Endothelial cell of hepatic sinusoid (primary cell): ENCODE measurements around the gene CCDC38.

Experiments used
- in situ Hi-C: cut with HindIII; loops from 2 replicates; pipeline ENCODE4 v1.10.0; 2017; ENCODE audit warnings: low sequenced_read_pairs

CCDC38 gene

DNA sequence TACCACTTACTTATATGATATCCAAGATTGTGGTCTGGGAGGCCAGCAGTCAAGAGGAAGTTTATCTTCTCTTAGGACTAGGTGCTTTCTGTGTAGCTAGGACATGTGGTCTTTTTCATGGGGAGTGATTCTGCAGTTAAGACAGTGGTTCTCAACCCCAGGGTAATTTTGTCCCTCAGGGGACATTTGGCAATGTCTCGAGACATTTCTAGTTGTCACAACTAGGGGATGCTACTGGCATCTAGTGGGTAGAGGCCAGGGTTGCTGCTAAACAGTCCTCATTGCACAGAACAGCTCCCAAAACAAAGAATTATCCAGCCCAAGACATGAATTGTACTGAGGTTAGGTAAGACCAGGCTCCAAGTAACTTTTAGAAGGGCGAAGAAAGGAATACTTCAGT is 20.7 kb upstream of the CCDC38 start:
- in situ Hi-C loops, result no loop called here

DNA sequence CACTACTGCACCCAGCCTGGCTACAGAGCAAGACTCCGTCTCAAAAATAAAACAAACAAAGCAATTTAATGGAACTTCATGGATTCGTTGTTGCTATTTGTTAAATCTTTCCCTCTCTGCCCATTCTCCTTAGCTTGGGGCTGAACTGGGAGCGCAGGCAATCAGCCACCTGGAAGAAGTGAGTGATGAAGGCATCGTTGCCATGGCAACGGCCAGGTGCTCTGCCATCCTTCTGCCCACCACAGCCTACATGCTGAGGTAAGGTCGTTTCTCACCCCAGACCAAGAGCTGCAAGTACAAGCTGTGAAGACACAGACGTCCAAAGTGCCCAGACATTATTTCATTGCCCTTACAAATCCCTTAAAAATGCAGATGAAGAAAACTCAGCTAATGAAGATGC is 19.8 kb upstream of the CCDC38 start:
- in situ Hi-C loops, result no loop called here

DNA sequence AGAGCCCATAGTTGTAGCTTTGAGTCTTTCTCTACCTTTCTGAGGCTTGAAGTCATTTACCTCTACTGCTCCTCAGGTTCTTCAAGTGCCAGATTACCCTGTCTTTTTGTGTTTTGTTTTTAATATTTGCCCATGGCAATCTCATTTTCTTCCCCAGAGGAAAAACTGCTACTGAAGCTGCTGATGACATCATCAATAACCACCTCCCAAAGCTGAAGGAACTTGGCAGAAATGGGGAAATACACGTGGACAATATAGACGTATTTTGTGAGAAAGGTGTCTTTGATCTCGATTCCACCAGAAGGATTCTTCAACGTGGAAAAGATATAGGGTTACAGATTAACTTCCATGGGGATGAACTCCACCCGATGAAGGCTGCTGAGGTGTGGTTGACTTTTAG is 17.8 kb upstream of the CCDC38 start:
- in situ Hi-C loops, result no loop called here

DNA sequence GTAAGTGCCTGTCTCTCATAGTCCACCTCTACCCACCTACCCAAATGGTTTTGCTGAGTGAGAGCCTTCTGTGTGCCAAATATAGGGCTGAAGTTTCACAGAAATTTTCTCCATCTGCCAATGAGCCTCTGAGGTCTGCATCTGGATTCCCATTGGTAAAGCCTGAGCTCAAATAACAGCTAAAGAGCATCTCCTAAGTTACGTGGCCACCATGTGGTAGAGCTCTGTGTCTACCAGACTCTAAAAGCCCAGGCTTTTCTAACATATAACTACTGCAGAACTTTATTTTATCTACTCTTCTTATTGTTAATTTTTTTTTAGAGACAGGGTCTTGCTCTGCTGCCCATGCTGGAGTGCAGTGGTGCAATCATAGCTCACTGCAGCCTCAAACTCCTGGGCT is 16.7 kb upstream of the CCDC38 start:
- in situ Hi-C loops, result loop anchor here (5.0 kb wide), 1 partner anchor 62 kb away; no protein-coding TSS in a partner anchor

DNA sequence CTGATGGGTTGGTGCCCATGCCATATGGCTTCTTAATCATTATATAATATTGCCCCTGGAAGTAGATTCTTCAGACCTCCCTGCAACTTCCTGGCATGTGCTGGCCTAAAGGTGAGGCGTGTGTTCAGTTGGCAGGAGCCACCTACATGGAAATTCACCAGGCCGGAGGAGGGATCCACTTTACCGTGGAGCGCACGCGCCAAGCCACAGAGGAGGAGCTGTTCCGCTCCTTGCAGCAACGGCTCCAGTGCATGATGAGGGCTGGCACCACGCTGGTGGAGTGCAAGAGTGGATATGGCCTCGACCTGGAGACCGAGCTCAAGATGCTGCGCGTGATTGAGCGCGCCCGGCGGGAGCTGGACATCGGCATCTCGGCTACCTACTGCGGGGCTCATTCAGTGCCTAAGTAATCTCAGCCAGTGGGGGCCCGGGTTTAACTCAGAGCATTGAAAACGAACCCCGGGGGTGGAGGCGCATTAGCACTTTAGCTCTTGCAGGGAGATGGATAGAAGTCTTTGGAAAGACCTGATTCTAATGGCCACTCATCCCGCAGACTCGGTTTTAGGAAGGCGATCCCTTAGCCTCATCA is 14.2 kb upstream of the CCDC38 start:
- in situ Hi-C loops, result loop anchor here (5.0 kb wide), 1 partner anchor 59 kb away; no protein-coding TSS in a partner anchor

DNA sequence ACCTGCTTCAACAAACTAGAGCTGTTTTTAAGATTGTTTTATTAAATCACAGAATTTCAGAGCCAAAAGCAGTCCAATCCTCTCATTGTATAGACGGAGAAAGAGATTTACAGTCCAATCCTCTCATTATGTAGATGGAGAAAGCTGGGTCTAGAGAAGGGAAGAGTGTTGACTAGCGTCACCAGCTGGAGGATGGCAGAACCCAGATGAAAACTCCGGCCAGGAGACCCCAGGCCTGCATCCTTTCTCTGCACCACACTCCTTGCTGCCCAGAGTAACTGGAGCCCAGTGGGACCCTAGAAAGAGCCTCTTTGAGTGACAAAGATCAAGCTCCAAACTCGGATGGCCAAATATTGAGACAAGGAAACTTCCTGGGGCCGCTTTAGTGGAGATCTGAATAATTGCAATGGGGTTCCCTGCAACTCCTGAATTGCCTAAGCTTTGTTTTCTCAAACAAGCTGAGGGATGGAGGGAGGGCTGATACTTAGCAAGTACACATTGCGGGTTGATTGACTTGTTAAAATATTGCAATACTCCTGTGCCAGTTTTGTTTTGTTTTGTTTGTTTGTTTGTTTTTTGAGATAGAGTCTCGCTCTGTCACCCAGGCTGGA is 13.2 kb upstream of the CCDC38 start:
- in situ Hi-C loops, result loop anchor here (5.0 kb wide), 1 partner anchor 58 kb away; no protein-coding TSS in a partner anchor

DNA sequence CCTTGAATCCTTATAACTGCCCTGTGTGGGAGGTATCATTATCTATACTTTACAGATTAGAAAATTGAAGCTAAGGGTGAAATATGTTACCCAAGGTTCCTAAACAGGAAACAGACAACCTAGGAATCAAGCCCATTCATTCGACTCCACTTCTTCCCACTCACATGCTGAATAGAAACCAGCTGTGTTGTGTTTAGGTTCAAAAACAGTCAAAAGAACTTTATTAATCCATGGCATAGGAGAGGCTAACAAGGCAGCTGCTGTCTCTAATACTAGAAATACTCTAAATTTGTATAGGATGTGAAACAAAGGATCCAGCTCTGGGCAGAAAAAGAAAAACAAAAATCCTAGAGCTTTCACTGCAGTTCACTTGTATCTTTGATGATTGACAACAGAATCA is 10.6 kb upstream of the CCDC38 start:
- in situ Hi-C loops, result no loop called here

DNA sequence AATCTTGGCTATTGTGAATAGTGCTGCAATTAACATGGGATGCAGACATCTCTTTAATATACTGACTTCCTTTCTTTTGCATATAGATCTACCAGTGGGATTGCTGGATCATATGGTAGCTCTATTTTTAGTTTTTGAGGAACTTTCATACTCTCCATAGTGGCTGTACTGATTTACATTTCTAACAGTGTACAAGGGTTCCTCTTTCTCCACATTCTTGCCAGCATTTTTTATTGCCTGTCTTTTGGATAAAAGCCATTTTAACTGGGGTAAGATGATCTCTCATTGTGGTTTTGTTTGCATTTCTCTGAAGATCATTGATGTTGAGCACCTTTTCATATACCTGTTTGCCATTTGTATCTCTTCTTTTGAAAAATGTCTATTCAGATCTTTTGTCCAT is 9.1 kb upstream of the CCDC38 start:
- in situ Hi-C loops, result no loop called here

DNA sequence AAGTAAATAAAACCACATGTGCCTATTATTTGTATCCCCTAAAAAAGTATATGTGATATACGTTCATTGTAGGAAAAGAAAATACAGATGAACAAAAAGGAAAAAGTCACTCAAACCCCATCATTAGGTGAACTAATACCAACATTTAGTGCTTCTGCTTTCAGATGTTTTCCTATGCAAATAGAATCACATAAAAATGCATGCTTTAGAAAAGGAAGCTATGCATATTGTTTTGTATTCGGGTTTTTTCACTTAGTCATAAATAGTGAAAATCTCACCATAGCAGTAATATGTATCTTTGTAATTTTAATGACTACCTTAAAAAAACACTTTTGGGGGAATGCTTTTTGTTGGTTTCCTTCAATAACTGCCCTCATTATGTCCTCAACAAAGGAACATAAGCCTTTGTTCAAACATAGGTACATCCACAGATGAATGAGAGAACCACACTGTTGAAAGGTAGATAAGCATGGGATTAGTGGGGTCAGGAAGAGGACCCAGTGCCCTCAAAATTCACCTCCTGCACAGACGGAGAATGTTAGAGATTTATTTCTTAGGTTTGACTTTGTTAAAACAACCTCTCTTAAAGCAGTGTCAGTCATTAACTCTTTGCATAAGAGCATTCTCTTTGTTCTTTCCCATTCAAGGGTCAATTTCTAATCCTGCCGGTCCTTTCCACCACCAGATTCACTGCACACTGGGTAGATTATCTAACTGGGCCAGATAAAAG is 7.2 kb upstream of the CCDC38 start:
- in situ Hi-C loops, result no loop called here

DNA sequence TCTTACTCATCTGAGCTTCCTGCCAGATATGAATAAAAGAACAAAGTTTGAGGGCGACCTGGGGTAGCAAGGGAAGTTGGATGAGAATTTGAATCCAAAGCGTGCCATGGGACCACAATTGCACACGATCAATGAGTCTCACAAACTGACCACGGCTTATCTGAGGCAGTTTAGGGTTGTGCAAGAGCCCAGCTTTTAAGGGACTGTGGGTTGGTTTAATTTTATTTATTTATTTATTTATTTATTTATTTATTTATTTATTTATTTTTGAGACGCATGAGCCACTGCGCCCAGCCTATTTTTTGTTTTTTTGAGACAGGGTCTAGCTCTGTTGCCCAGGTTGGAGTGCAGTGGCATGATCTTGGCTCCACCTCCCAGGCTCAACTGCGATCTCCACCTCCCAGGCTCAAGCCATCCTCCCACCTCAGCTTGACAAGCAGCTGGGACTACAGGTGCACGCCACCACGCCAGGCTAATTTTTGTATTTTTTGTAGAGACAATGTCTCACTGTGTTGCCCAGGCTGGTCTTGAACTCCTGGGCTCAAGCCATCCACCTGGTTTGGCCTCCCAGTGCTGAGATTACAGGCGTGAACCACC is 1.8 kb upstream of the CCDC38 start:
- in situ Hi-C loops, result loop anchor here (5.0 kb wide), 1 partner anchor 87 kb away; the partner anchor contains the start of gene SNRPF

DNA sequence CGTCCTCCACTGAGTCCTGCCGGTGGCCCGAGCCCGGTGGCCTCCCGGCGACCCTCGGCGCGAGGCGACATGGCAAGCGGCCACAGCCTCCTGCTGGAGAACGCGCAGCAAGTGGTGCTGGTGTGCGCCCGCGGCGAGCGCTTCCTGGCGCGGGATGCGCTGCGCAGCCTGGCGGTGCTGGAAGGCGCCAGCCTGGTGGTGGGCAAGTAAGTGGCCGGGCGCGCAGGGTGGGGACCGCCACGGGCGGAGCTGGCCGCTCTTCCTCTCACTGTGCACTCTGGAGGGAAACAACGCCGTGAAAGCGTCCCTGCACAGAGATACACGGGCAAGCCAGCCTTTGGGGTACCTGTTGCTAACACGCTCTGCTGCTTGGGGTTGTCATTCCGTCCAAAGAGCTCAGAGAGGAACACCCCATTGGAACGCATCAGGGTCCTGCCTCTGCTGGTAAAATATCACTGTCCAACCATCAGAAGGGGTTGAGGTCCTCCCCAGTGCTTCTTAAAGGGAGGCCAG is 972 bp upstream of the CCDC38 start, which contains the start of gene AMDHD1:
AMDHD1 (plus strand) TSS at position 2 of the 513 bp plus-strand sequence; CDS start at position 70, 68 bp downstream.
- in situ Hi-C loops, result loop anchor here (5.0 kb wide), 1 partner anchor 86 kb away; the partner anchor contains the start of gene SNRPF

DNA sequence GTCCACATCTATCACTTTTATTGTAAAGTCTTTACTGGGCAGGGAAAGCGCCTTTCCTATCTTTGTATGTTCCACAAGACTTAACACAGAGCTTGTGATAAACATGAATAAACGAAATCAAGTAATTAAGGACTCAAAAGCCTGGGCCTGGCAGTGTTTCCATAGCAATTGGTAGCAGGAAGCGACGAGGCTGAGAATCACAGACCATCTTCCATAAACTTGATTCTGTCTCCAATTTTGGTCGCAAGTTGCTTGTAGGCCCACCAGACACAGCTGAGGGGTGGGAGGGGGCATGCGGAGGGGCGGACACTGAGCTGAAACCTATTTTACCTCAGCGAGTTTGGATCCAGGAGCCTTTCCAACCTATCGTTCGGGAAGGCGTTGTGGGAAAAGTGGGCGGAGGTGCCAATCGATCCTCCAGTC is 302 bp downstream of the CCDC38 start:
- in situ Hi-C loops, result loop anchor here (5.0 kb wide), 1 partner anchor 85 kb away; the partner anchor contains the start of gene SNRPF

DNA sequence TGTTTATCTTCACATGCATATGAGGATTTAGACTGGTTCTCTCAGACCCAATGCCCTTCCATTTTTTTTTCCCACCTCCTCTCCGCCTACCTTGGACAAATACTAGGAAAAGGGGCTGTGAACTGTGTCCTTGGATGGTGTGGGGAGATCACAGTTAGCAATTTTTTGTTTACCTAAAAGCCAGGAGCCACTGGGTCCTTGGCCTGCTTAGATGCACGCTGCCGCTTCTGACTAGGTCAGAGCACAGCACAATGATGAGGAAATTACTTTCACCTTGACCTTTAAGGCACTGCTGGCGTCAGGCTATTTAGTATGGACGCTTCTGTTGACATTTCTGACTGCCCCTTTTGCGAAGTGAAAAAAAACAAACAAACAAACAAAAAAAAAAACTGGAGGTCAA is 1.9 kb downstream of the CCDC38 start:
- in situ Hi-C loops, result loop anchor here (5.0 kb wide), 1 partner anchor 83 kb away; the partner anchor contains the start of gene SNRPF

DNA sequence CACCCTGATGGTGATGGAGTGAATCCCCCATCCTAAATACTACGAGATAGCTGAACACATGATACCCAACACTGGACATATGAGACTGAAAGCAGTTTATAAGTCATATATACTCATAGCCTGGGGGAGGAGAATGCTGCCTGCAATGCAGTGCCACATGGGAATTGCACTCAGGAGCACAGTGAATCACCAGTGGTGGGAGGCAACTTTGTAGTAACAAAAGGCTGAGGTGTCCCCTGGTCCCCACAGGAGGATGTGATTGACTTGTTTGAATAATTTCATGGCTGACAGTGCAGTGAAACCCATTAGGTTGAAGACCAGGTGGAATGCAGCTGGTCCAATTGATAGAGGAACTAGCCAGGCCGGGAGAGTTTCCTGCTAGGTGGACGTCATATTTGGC is 20.2 kb downstream of the CCDC38 start:
- in situ Hi-C loops, result no loop called here

DNA sequence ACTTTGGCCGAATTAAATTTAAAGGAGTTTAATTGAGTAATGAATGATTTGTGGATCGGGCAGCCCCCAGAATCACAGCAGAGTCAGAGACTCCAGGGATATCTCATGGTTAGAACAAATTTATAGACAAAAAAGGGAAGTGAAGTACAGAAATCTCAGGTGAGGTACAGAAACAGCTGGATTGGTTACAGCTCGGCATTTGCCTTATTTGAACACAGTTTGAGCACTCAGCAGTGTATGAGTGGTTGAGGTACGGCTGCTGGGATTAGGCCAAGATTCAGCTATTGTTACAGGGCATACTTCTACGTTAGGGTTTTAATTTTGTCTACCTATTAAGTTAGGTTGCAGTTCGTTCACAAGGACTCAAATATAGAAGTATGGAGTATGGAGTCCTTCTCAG is 23.3 kb downstream of the CCDC38 start:
- in situ Hi-C loops, result no loop called here

DNA sequence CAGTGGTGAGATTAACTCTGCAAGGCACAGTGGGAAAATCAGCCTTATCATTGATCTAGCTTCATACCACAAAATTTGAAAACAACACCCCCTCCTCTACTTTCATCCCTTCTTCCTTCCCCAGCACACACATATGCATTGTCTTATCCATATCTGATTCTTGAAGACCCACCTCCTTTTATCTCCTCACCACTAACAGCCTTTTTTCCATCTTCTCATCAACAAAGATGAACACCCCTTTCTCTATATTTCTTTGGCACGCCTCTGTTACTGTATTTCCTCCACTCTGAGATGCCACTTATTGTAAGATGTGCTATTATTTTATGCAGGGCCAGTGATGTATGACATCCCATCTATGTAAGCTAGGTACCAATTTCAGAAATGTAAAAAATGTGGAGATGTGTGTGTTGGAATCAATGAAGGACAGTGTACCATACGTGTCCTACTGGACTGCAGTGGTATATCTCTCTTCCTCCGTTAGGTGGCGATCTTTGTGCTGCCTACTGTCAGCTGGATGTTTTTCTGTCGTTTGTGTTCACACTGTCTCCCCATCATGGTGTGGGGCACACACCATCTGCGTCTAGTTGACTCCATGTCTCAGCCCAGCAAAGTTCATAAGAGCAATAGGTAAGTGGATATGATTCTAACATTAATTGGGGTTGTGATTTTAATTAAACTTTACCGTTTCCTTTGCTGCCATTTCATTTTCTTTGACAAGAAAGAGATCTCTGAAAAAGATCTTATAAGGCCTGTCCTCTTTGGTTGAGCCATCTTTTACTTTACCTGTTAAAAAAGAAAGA is 24.0 kb downstream of the CCDC38 start:
- in situ Hi-C loops, result no loop called here

DNA sequence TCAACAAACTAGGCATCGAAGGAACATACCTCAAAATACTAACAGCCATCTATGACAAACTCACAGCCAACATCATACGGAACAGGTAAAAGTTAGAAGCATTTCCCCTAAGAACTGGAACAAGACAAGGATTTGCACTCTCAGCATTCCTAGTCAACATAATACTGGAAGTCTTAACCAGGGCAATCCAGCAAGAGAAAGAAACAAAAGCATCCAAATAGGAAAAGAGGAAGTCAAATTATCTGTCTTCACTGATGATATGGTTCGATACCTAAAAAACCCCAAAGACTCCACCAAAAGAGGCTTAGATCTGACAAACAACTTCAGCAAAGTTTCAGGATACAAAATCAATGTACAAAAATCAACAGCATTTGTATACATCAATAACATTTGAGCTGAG is 32.5 kb downstream of the CCDC38 start:
- in situ Hi-C loops, result no loop called here

DNA sequence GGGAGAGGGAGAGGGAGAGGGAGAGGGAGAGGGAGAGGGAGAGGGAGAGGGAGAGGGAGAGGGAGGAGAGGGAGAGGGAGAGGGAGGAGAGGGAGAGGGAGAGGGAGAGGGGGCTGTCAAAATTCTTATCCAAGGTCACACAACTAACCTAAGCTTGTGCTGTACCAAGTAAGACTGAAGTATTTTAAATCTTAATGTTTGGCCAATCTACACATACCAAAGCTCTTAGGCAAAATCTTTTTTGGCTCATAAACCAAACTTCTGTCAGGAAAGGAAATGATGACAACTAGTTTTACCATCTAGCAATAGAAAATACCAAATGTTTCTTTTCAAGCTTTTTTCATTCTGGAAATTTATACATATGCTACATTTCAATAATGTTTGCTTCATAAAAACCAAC is 33.8 kb downstream of the CCDC38 start:
- in situ Hi-C loops, result no loop called here

DNA sequence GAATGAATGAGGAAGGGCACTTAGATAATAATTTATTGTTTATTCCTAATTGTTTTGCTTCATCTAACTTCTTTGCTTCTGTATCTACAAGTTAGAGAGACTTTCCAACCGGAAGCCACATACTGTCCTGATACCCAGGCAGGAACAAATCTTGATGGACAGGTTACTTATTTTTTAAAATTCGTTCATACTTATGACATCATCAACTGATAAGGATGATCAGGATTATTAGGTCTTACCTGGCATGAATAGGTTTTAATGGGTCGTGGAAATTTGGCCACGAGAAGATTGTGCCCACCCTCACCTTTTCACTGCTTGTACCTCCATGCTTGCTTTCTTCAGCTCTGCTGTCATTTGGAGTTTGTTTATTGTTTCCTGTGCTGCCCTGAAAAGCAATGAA is 44.3 kb downstream of the CCDC38 start:
- in situ Hi-C loops, result loop anchor here (5.0 kb wide), 1 partner anchor 59 kb away; no protein-coding TSS in a partner anchor

DNA sequence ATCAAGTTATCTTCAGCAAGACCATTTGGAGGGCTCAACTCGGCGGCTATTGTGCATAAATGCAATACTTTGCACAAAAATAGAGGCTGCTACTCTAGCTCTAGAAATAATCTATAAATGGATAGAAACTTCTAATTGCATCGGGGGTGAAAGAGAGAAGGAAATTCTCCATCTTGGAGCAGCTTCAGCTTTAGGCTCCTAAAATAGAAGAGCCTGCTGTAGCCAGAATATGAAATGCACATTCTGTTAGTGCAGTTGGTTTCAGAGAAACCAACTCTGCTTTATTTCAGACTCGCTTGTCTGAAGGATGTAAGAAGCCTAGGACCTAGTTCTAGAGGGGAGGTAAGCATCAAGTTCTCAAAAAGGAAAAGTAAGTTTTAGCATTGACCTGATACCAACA is 45.6 kb downstream of the CCDC38 start:
- in situ Hi-C loops, result loop anchor here (5.0 kb wide), 1 partner anchor 60 kb away; no protein-coding TSS in a partner anchor
